H1 (cell line): Measurements from ENCODE around the gene PIF1. TPM values are rescaled to one million over a fixed set of nuclear protein-coding genes. Genes with fewer than 3 reads are reported as not detected.

Source experiments
- HDAC6 ChIP-seq: IDR thresholded peaks from one replicate; pipeline ENCODE4 v1.7.1; 2012; ENCODE audit warnings: low read depth, mild to moderate bottlenecking, inconsistent platforms, low read length, moderate library complexity
- polyA plus RNA-seq, 7 experiments: library from polyadenylated mRNA; depleted of rRNA in 3 of 7; stranded (reverse) in 5 of 7; unstranded in 2 of 7; fragments of >200 nt in 5 of 7; fragments of 200-250 nt in 2 of 7; gene quantifications; 1 replicate in 5 of 7; 2 replicates in 1 of 7; 4 replicates in 1 of 7; pipeline versions ENCODE4 v1.2.1 to v1.2.3, GENCODE V29; 2011 to 2013; ENCODE audit warnings: missing spikeins in 2 of 7, mixed read lengths in 2 of 7
- total RNA-seq: library from RNA; stranded (reverse); fragmentation: NEBNext Ultra II Directional; extraction: Animal tissue kit (Norgen Biotek cat#: 25700); gene quantifications from 2 replicates; pipeline ENCODE4 v1.2.1, GENCODE V29; 2021

PIF1 gene
- total and polyA plus RNA-seq, 2 of the 8 experiments (the other 6 are each of a cell fraction or from before 2014, with no cell fraction given), result 73.3 to 138 TPM

DNA sequence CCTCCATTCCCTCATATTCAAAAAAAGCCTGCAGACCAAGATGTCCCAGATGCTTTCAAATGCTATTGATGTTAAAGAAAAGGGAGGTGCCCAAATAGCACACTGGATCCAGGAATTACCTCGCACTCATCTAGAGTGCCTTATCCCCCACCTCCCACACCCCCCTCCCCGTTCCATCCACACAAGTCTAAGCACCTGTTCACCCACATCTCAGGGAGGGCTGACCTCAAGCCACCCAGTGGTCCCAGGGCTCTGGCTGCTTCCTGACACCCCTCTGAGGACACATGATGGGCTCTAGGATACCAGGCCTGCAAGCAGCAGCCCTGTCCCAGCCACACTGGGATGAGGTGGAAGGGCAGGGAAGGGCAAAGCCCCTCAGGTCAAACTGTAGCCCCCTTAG lies 54.8 kb downstream of the PIF1 start (continued):
- TF ChIP-seq HDAC6, result no peak
